HepG2 (cell line): ENCODE results near the gene NRL. TPM values are rescaled to one million over a fixed set of nuclear protein-coding genes. Genes with fewer than 3 reads are reported as not detected.

Experiments
- AKAP8 ChIP-seq: sonication (generic); formaldehyde crosslinking; IDR thresholded peaks from 2 replicates; pipeline ENCODE4 v1.5.1; 2020; ENCODE audit warnings: mild to moderate bottlenecking, missing genetic modification reagents
- ARNTL ChIP-seq: sonication (generic); formaldehyde crosslinking; IDR thresholded peaks from 2 replicates; pipeline ENCODE4 v1.4.0; 2020; ENCODE audit warnings: mild to moderate bottlenecking, missing genetic modification reagents
- CTCF ChIP-seq: sonication (generic); formaldehyde crosslinking; IDR thresholded peaks from 2 replicates; pipeline ENCODE4 v1.5.0; 2020; ENCODE audit warnings: mild to moderate bottlenecking, missing genetic modification reagents, moderate library complexity
- E2F2 ChIP-seq: sonication (generic); formaldehyde crosslinking; IDR thresholded peaks from 2 replicates; pipeline ENCODE4 v1.4.0; 2020; ENCODE audit warnings: missing genetic modification reagents, borderline replicate concordance
- ESRRA ChIP-seq: sonication (generic); formaldehyde crosslinking; IDR thresholded peaks from 2 replicates; pipeline ENCODE4 v1.5.1; 2020; ENCODE audit warnings: mild to moderate bottlenecking, low read depth, missing genetic modification reagents
- ETS1 ChIP-seq: sonication (generic); formaldehyde crosslinking; IDR thresholded peaks from 2 replicates; pipeline ENCODE4 v1.4.0; 2020; ENCODE audit warnings: missing genetic modification reagents
- HOXD1 ChIP-seq: sonication (generic); formaldehyde crosslinking; IDR thresholded peaks from 2 replicates; pipeline ENCODE4 v1.5.0; 2020; ENCODE audit warnings: missing genetic modification reagents
- KDM6A ChIP-seq: IDR thresholded peaks from 2 replicates; pipeline ENCODE4 v1.6.1; 2016; ENCODE audit warnings: low read depth
- KLF11 ChIP-seq: IDR thresholded peaks from 2 replicates; pipeline ENCODE4 v1.6.1; 2016; ENCODE audit warnings: missing compliant biosample characterization
- LCORL ChIP-seq, 2 experiments: fragments of 450-650 bp in 1 of 2; sonication (generic) in 1 of 2; formaldehyde crosslinking in 1 of 2; IDR thresholded peaks; 2 replicates each; pipeline versions ENCODE4 v1.5.0 to v1.6.1; 2017 to 2020; ENCODE audit warnings: antibody characterized with exemption in 1 of 2, missing genetic modification reagents in 1 of 2
- MYC ChIP-seq: sonication (generic); formaldehyde crosslinking; IDR thresholded peaks from 2 replicates; pipeline ENCODE4 v1.9.0; 2021; ENCODE audit warnings: missing genetic modification reagents, borderline replicate concordance
- NFE2 ChIP-seq: sonication (generic); formaldehyde crosslinking; IDR thresholded peaks from 2 replicates; pipeline ENCODE4 v1.4.0; 2020; ENCODE audit warnings: missing genetic modification reagents
- PLRG1 ChIP-seq: fragments of 450-650 bp; conservative IDR thresholded peaks from 2 replicates; pipeline ENCODE4 v1.6.1; 2016
- RCOR2 ChIP-seq: IDR thresholded peaks from 2 replicates; pipeline ENCODE4 v1.6.1; 2016; ENCODE audit warnings: missing biosample characterization, missing genetic modification reagents
- SMAD9 ChIP-seq: sonication (generic); formaldehyde crosslinking; IDR thresholded peaks from 2 replicates; pipeline ENCODE4 v1.5.1; 2020; ENCODE audit warnings: mild to moderate bottlenecking, missing genetic modification reagents
- SP4 ChIP-seq: sonication (generic); formaldehyde crosslinking; IDR thresholded peaks from 2 replicates; pipeline ENCODE4 v1.8.1; 2023; ENCODE audit warnings: mild to moderate bottlenecking, missing genetic modification reagents
- THAP7 ChIP-seq: sonication (generic); formaldehyde crosslinking; IDR thresholded peaks from 2 replicates; pipeline ENCODE4 v1.8.1; 2023; ENCODE audit warnings: mild to moderate bottlenecking, missing genetic modification reagents
- THYN1 ChIP-seq: sonication (generic); formaldehyde crosslinking; IDR thresholded peaks from 2 replicates; pipeline ENCODE4 v1.8.1; 2023; ENCODE audit warnings: low read depth, mild to moderate bottlenecking, moderate library complexity, missing genetic modification reagents, borderline replicate concordance
- TSC22D2 ChIP-seq: sonication (generic); formaldehyde crosslinking; IDR thresholded peaks from 2 replicates; pipeline ENCODE4 v1.5.1; 2020; ENCODE audit warnings: missing genetic modification reagents, mild to moderate bottlenecking, borderline replicate concordance
- ZBTB33 ChIP-seq: sonication (generic); formaldehyde crosslinking; IDR thresholded peaks from 2 replicates; pipeline ENCODE4 v1.4.0; 2020; ENCODE audit warnings: missing genetic modification reagents
- ZNF180 ChIP-seq: sonication (generic); formaldehyde crosslinking; IDR thresholded peaks from 2 replicates; pipeline ENCODE4 v1.4.0; 2020; ENCODE audit warnings: low read depth, missing genetic modification reagents, borderline replicate concordance
- ZNF296 ChIP-seq: sonication (generic); formaldehyde crosslinking; conservative IDR thresholded peaks from 2 replicates; pipeline ENCODE4 v1.5.0; 2020; ENCODE audit warnings: mild to moderate bottlenecking, missing genetic modification reagents
- ZNF792 ChIP-seq: IDR thresholded peaks from 2 replicates; pipeline ENCODE4 v1.6.1; 2016
- polyA plus RNA-seq, 8 experiments: library from polyadenylated mRNA; depleted of rRNA in 3 of 8; stranded (reverse) in 7 of 8; unstranded in 1 of 8; fragments of >200 nt; fragmentation: Illumina TruSeq in 4 of 8; extraction: Trizol in 4 of 8; gene quantifications; 2 replicates each; pipeline versions ENCODE4 v1.2.1 to v1.2.3, GENCODE V29; 2011 to 2016; ENCODE audit warnings: low read depth in 4 of 8, missing spikeins in 1 of 8, mixed read lengths in 1 of 8; ENCODE audit not compliant: insufficient read depth in 1 of 8
- total RNA-seq, 5 experiments: library from RNA; depleted of rRNA; stranded (reverse); fragments of >200 nt; fragmentation: Illumina TruSeq; extraction: Trizol; gene quantifications; 2 replicates each; pipeline ENCODE4 v1.2.3, GENCODE V29; 2016; ENCODE audit warnings: low read depth in 1 of 5

NRL gene
- total and polyA plus RNA-seq, 2 of the 13 experiments (the other 11 are each of a cell fraction or from before 2014, with no cell fraction given): 2.5 to 4.7 TPM

- no peak for TF ChIP-seq ETS1 (CRISPR knock-in tag)
- peak; percentile 94 for TF ChIP-seq ARNTL (CRISPR knock-in tag)
- TF ChIP-seq SP4: no peak
- TF ChIP-seq KDM6A: no peak; the same call in 1 of the 2 replicates
- peak; percentile 88 for TF ChIP-seq ZNF792 (CRISPR knock-in tag)
- TF ChIP-seq SMAD9 (CRISPR knock-in tag): peak; percentile 98
- TF ChIP-seq LCORL (IDR thresholded peaks at IDR 0.05): no peak
- TF ChIP-seq LCORL (CRISPR knock-in tag; IDR thresholded peaks at IDR 0.05): no peak
- TF ChIP-seq ZNF296 (CRISPR knock-in tag): no peak
- peak; percentile 100 for TF ChIP-seq HOXD1 (CRISPR knock-in tag)
- peak; percentile 74; the same call in 1 of the 2 replicates for TF ChIP-seq ZNF180 (CRISPR knock-in tag)
- TF ChIP-seq ESRRA (CRISPR knock-in tag): peak; percentile 54; the same call in 1 of the 2 replicates
- TF ChIP-seq TSC22D2 (CRISPR knock-in tag): peak; percentile 73; the same call in 1 of the 2 replicates
- 0 out of 2 replicates have a peak, but pooled peaks have one; percentile 81 for TF ChIP-seq THYN1 (CRISPR knock-in tag)
- peak; percentile 98; the same call in 1 of the 2 replicates for TF ChIP-seq E2F2
- no peak for TF ChIP-seq PLRG1
- TF ChIP-seq RCOR2 (CRISPR knock-in tag): peak; percentile 86
- peak; percentile 50 for TF ChIP-seq CTCF
- TF ChIP-seq KLF11 (CRISPR knock-in tag): peak; percentile 59; the same call in 1 of the 2 replicates
- TF ChIP-seq AKAP8 (CRISPR knock-in tag): peak; percentile 96
- peak; percentile 100 for TF ChIP-seq MYC (CRISPR knock-in tag)
- TF ChIP-seq THAP7 (CRISPR knock-in tag): peak; percentile 96
- TF ChIP-seq NFE2: no peak; the same call in 1 of the 2 replicates
- TF ChIP-seq ZBTB33: peak; percentile 87
Observed at GRCh38 chr14:24114532-24115421, at the start of gene NRL, which contains the start of gene DCAF11 (continued).
